Muscle layer of duodenum (tissue), 2 donors: ENCODE measurements around the gene SLC1A7.

ENCODE experiments used
- H3K27ac ChIP-seq: one replicate; pipeline ENCODE4 v1.7.0; 2013; ENCODE audit warnings: mild to moderate bottlenecking, low read length
- H3K27me3 ChIP-seq: one replicate; pipeline ENCODE4 v1.7.0; 2013; ENCODE audit warnings: low read depth, mild to moderate bottlenecking, control low read depth, low read length
- H3K36me3 ChIP-seq, 2 donors: one replicate each; pipeline ENCODE4 v1.7.0; 2013; ENCODE audit warnings: low read length in 2 of 2, control low read depth in 1 of 2, mild to moderate bottlenecking in 1 of 2; ENCODE audit not compliant: insufficient read depth in 2 of 2, control insufficient read depth in 1 of 2
- H3K4me1 ChIP-seq, 2 donors: one replicate each; pipeline ENCODE4 v1.7.0; 2013; ENCODE audit warnings: low read length in 2 of 2, mild to moderate bottlenecking in 2 of 2, control low read depth in 1 of 2, moderate library complexity in 1 of 2; ENCODE audit not compliant: insufficient read depth in 2 of 2, control insufficient read depth in 1 of 2
- H3K4me3 ChIP-seq, 2 donors: one replicate each; pipeline ENCODE4 v1.7.0; 2013; ENCODE audit warnings: low read length in 2 of 2, low read depth in 1 of 2, mild to moderate bottlenecking in 1 of 2
- H3K9me3 ChIP-seq, 2 donors: one replicate each; pipeline ENCODE4 v1.7.0; 2013; ENCODE audit warnings: low read length in 2 of 2, control low read depth in 1 of 2, mild to moderate bottlenecking in 1 of 2; ENCODE audit not compliant: control insufficient read depth in 1 of 2
- donor health status: healthy.

SLC1A7 gene

DNA sequence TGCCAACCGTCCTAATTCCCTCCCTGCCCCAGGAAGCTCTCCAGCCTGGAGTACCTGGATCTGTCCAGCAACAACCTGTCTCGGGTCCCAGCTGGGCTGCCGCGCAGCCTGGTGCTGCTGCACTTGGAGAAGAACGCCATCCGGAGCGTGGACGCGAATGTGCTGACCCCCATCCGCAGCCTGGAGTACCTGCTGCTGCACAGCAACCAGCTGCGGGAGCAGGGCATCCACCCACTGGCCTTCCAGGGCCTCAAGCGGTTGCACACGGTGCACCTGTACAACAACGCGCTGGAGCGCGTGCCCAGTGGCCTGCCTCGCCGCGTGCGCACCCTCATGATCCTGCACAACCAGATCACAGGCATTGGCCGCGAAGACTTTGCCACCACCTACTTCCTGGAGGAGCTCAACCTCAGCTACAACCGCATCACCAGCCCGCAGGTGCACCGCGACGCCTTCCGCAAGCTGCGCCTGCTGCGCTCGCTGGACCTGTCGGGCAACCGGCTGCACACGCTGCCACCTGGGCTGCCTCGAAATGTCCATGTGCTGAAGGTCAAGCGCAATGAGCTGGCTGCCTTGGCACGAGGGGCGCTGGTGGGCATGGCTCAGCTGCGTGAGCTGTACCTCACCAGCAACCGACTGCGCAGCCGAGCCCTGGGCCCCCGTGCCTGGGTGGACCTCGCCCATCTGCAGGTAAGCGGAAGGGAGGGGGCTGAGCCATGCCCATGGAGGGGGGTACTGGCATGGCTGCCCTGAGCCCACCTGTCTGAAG, 63.9 kb downstream of the SLC1A7 start:
- Histone ChIP-seq H3K4me3 (no peak overlapping the region), H3K27me3 (no peaks in the 10 kb centered on the region), H3K4me1 (peaks cover 0 to 11% of the 10 kb centered on the region in 2 donors), H3K36me3 (peaks cover 6 to 47% of the 10 kb centered on the region in 2 donors), H3K9me3 (no peaks in the 10 kb centered on the region), H3K27ac (no peak overlapping the region)

DNA sequence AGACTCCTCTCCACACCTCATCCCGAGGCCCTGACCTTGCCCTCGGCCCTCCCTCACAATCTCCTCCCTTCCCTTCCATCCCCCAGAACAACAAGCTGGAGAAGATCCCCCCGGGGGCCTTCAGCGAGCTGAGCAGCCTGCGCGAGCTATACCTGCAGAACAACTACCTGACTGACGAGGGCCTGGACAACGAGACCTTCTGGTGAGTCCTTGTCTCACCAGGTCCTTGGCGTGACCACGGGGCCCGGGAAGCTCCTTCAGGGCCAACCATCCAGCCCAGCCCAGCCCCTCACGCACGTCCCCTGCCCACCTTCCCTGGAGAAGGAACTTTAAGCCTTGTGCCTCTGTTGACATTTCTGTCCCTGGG, 64.9 kb downstream of the SLC1A7 start:
- Histone ChIP-seq H3K36me3 (peaks cover 6 to 44% of the 10 kb centered on the region in 2 donors), H3K4me3 (no peak overlapping the region), H3K27ac (no peak overlapping the region), H3K4me1 (peaks cover 0 to 11% of the 10 kb centered on the region in 2 donors), H3K9me3 (no peaks in the 10 kb centered on the region), H3K27me3 (no peaks in the 10 kb centered on the region)

DNA sequence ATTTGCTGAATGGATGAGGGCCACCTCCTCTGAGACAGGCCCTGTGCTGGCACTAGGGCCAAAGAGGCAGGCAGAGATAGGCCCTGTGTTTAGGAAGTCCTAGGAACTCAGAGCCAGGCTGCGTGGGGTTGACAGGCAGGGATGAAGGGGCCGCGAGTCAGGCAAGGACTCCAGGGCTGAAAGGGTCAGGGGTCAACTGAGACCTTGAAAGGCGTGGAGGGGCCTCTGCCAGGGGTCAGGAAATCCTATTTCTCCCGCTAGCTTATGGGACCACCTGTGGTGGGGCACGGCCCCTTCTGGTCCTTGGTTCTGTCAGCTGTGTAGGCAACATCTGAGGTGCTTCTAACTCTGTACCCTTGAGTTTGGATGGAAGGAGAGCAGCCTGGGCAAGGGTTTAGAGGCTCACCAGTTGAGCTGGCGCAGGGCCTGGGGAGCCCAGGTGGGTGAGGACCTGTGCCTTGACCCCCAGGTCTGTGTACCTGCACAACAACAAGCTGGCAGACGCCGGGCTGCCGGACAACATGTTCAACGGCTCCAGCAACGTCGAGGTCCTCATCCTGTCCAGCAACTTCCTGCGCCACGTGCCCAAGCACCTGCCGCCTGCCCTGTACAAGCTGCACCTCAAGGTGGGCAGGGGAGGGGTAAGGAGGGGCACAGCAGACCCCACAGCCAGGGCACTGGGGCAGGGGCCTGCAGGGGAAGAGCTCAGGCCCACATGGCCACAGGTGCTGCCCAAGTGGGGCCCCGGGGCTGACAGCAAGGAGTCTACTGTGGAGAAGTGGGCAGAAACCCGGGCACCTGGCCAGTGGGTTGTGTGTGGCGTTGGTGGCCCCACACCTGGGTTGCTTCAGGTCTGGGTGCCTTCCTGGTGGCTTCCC, 65.5 kb downstream of the SLC1A7 start:
- Histone ChIP-seq H3K27ac (no peak overlapping the region), H3K4me3 (no peak overlapping the region), H3K27me3 (no peaks in the 10 kb centered on the region), H3K36me3 (peaks cover 6 to 42% of the 10 kb centered on the region in 2 donors), H3K4me1 (peaks cover 0 to 11% of the 10 kb centered on the region in 2 donors), H3K9me3 (no peaks in the 10 kb centered on the region)

DNA sequence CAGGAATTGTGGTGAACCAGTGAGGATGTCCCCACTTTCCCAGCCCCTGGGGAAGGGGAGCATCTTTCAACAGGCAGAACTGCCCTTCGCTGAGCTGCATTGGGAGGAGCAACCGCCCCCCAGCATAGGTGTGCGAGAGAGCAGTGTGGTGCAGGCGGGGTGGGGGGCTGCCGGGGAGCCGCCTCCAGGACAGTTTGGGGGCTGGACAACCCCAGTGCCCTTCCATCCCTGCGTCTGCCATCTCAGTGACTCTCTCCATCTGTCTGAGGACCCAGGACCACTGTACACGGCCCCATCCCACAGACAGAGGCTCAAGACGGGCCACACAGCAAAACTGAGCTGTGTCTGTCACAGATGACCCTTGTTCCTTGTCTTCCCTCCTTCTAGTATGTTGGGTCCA, 66.3 kb downstream of the SLC1A7 start:
- no peak overlapping the region for H3K4me3 ChIP-seq
- no peaks in the 10 kb centered on the region for H3K27me3 ChIP-seq
- H3K27ac ChIP-seq: no peak overlapping the region
- no peaks in the 10 kb centered on the region for H3K9me3 ChIP-seq
- peaks cover 6 to 40% of the 10 kb centered on the region in 2 donors for H3K36me3 ChIP-seq
- peaks cover 0 to 11% of the 10 kb centered on the region in 2 donors for H3K4me1 ChIP-seq

DNA sequence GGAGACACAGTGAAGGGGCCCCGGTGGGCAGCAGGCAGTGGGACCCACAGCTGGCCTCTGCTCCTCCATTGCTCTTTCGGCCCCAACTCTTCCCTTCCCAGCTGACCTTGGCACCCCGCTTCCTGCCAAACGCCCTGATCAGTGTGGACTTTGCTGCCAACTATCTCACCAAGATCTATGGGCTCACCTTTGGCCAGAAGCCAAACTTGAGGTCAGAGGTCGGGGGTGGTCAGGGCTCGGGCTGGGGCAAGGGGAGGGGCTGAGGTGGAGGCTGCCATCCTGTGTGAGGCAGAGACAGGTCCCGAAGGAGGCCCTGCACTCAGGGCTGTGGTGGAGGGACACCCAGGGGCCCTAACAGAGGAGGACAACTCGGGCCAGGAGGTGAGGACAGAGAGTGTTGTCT, 66.7 kb downstream of the SLC1A7 start:
- Histone ChIP-seq H3K4me3 (no peak overlapping the region), H3K9me3 (no peaks in the 10 kb centered on the region), H3K27me3 (no peaks in the 10 kb centered on the region), H3K4me1 (peaks cover 0 to 11% of the 10 kb centered on the region in 2 donors), H3K36me3 (peaks cover 6 to 38% of the 10 kb centered on the region in 2 donors), H3K27ac (no peak overlapping the region)

DNA sequence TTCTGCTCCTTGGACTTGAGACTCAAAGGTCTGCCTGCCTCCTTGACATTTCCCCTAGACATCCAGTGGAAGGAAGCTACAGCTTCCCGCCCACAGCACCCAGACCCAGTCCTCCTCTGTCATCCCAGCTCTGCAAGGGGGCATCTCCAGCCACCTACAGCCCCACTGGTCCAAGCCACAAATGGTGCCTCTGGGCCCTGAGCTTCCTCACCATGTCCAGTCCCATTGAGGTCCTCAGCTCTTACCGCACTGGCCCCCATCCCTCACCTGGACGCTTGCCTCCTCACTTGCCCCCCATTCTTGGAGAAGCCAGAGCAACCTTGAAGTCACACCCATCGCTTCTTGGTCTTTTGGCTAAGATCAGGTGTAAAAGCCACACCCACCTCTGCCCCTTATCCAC, 67.2 kb downstream of the SLC1A7 start:
- Histone ChIP-seq H3K4me1 (peaks cover 0 to 11% of the 10 kb centered on the region in 2 donors), H3K27ac (no peak overlapping the region), H3K36me3 (peaks cover 6 to 34% of the 10 kb centered on the region in 2 donors), H3K9me3 (no peaks in the 10 kb centered on the region), H3K27me3 (no peaks in the 10 kb centered on the region), H3K4me3 (no peak overlapping the region)

DNA sequence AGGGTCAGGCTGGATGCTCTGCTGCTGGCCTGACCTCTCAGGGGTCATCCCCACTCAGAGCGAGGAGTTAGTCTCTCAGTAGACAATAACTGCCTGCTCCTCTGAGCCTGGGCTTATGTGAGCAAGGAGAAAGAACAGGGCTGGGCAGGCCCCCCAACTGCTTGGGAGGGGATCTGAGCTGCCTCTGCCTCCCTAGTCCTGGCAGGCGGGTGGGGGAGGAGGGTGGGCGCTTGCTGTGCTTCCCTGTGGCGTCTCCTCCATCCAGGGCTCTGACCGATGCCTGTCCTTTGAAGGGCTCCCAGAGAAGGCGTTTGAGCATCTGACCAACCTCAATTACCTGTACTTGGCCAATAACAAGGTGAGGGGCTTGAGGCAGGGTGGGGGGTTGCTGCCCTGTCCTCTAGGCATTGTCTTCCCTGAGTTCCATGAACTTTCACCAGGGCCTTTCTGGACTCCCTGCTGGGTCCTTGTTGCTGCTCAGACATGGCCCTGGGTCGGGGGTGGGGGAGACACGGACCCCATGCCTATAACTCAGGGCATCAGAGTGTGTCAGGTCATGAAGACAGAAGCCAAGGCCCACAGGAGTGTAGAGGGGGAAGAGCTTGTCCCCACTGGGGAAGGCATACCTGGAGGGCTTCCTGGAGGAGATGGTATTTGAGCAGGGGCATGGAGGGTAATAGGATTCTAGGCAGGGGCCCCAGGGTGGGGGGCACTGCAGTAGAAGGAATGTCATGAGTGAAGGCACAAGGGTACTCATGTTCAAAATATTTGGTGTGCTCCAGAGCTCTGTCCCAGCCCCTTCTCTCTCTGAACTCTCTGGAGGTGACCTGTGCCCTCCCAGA, 67.9 kb downstream of the SLC1A7 start:
- peaks cover 0 to 11% of the 10 kb centered on the region in 2 donors for H3K4me1 ChIP-seq
- H3K27me3 ChIP-seq: no peaks in the 10 kb centered on the region
- H3K36me3 ChIP-seq: peaks cover 6 to 37% of the 10 kb centered on the region in 2 donors
- H3K4me3 ChIP-seq: no peak overlapping the region
- no peak overlapping the region for H3K27ac ChIP-seq
- H3K9me3 ChIP-seq: no peaks in the 10 kb centered on the region

DNA sequence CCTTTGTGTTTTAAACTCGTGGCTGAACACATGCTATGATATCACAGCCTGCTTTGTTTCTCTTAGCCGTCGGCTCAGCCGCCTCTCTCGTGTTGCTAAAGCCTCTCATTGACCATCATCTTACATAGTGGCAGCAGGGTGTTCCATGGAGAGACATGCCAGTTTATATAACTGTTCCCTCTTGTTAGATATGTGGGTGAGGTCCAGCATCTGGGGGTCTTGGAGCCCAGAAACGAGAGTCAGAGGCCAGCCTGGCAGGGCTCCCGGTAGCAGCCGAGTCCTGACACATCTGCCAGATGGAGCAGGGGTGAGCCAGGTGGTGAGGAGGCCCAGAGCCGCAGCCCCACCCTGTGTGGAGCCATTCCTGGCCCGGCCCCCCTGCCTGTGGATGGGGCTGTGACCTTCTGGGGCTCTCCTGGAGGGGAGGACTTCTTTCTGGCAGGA, 68.5 kb downstream of the SLC1A7 start:
- H3K4me1 ChIP-seq: peaks cover 0 to 11% of the 10 kb centered on the region in 2 donors
- H3K27me3 ChIP-seq: no peaks in the 10 kb centered on the region
- no peak overlapping the region for H3K4me3 ChIP-seq
- H3K27ac ChIP-seq: no peak overlapping the region
- H3K36me3 ChIP-seq: peaks cover 6 to 34% of the 10 kb centered on the region in 2 donors
- H3K9me3 ChIP-seq: no peaks in the 10 kb centered on the region

DNA sequence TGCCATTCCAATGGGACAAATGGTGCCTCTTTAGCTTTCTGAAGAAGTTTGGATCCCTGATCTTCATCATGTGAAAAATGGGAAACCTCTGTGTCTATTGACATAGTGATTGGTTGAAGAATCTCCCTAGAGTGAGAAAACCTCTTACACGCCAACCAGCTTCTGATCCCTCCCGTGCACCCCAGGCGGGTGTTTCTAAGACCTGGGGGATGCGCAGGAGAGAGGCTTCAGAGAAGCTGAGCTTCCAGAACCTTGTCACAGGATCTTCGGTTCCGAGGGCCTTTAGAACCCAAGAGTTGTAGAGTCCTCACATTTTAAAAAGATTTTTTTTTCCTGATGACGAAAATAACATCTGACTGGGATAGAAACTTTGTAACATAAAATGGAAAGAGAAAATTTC, 69.2 kb downstream of the SLC1A7 start:
- H3K4me1 ChIP-seq: peaks cover 0 to 11% of the 10 kb centered on the region in 2 donors
- no peaks in the 10 kb centered on the region for H3K27me3 ChIP-seq
- no peaks in the 10 kb centered on the region for H3K9me3 ChIP-seq
- no peak overlapping the region for H3K27ac ChIP-seq
- H3K4me3 ChIP-seq: no peak overlapping the region
- peaks cover 4 to 28% of the 10 kb centered on the region in 2 donors for H3K36me3 ChIP-seq

DNA sequence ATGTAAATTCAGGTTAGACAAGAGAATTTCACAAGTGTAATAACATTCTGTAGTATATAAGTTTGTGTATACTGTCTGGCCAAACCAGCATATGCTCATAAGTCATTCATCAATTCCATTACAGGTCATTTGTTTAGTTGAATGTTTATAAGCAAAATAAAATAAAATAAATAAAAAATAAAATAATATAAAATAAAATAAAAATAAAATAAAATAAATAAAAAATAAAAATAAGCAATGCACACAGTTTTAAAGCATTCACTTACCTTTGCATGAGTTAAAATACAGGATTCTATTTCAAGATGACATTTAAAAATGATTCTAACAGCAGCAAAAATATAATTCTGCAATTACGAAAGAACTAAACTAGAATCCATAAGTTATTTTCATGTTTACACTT, 70.5 kb downstream of the SLC1A7 start:
- Histone ChIP-seq H3K4me3 (no peak overlapping the region), H3K36me3 (peaks cover 0 to 18% of the 10 kb centered on the region in 2 donors), H3K4me1 (peaks cover 0 to 11% of the 10 kb centered on the region in 2 donors), H3K9me3 (no peaks in the 10 kb centered on the region), H3K27ac (no peak overlapping the region), H3K27me3 (no peaks in the 10 kb centered on the region)
